Measurements from ENCODE around the gene CEP350. TPM values are rescaled to one million over a fixed set of nuclear protein-coding genes. Genes with fewer than 3 reads are reported as not detected.

Gene CEP350
- polyA plus RNA-seq, 1 of the 3 experiments (the other 2 are of a cell fraction) = 2.9 TPM

DNA sequence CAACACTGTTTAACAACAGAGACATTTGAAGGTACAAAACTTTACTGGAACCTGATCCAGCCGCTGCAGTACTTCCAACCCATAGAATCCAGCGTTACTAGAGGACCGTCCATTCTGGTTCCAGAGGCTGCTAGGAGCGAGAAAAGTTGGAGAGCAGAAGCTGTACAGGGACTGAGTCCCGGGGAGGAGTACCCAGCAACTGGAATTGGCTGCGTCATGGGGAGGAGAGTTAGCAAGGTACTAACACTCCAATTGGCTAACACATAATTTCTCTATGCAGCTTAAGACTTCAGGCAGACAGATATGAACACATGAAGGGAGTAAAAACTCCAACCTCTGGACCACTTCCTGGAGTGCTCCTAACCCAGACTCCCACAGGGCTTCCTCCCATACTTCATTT lies 198.0 kb downstream of the CEP350 start (continued):
- TF ChIP-seq, protein P1, sequence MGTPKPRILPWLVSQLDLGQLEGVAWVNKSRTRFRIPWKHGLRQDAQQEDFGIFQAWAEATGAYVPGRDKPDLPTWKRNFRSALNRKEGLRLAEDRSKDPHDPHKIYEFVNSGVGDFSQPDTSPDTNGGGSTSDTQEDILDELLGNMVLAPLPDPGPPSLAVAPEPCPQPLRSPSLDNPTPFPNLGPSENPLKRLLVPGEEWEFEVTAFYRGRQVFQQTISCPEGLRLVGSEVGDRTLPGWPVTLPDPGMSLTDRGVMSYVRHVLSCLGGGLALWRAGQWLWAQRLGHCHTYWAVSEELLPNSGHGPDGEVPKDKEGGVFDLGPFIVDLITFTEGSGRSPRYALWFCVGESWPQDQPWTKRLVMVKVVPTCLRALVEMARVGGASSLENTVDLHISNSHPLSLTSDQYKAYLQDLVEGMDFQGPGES (IDR thresholded peaks at IDR 0.05; ENCODE audit: low read depth, low read length) = no peak

- H3K79me2 ChIP-seq (ENCODE audit: insufficient read depth) = peaks cover 33% of the 10 kb centered on the region
- H3K27ac ChIP-seq (ENCODE audit: low read depth in 2 of 2, low read length in 1 of 2) = no peak overlapping the region; a peak in 1 of 4 replicates
- H3F3A ChIP-seq (replicated peaks; ENCODE audit: insufficient read depth) = peaks cover 26% of the 10 kb centered on the region
- no peaks in the 10 kb centered on the region for H3K27me3 ChIP-seq (ENCODE audit: insufficient read depth)
- peaks cover 12% of the 10 kb centered on the region; the same call in 1 of the 2 replicates for H4K20me1 ChIP-seq (ENCODE audit: insufficient read depth)
- H3K4me2 ChIP-seq = no peak overlapping the region
- no peak overlapping the region for H3K9ac ChIP-seq
- TF ChIP-seq, protein P1 (IDR thresholded peaks at IDR 0.05; ENCODE audit: low read depth, low read length) = no peak
- TF ChIP-seq, protein P2, sequence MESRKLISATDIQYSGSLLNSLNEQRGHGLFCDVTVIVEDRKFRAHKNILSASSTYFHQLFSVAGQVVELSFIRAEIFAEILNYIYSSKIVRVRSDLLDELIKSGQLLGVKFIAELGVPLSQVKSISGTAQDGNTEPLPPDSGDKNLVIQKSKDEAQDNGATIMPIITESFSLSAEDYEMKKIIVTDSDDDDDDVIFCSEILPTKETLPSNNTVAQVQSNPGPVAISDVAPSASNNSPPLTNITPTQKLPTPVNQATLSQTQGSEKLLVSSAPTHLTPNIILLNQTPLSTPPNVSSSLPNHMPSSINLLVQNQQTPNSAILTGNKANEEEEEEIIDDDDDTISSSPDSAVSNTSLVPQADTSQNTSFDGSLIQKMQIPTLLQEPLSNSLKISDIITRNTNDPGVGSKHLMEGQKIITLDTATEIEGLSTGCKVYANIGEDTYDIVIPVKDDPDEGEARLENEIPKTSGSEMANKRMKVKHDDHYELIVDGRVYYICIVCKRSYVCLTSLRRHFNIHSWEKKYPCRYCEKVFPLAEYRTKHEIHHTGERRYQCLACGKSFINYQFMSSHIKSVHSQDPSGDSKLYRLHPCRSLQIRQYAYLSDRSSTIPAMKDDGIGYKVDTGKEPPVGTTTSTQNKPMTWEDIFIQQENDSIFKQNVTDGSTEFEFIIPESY (IDR thresholded peaks at IDR 0.05; ENCODE audit: borderline replicate concordance, low read depth) = no peak
- TF ChIP-seq GABPA (IDR thresholded peaks at IDR 0.05; ENCODE audit: low read depth) (no peak), NRF1 (IDR thresholded peaks at IDR 0.05; ENCODE audit: low read depth, low read length) (no peak), FOSL2 (IDR thresholded peaks at IDR 0.05; ENCODE audit: borderline replicate concordance, low read depth) (no peak), RFX5 (IDR thresholded peaks at IDR 0.05; ENCODE audit: low read length) (no peak), REST (IDR thresholded peaks at IDR 0.05; ENCODE audit: low read depth, low read length) (no peak), JUND (IDR thresholded peaks at IDR 0.05) (no peak), USF2 (IDR thresholded peaks at IDR 0.05; ENCODE audit: borderline replicate concordance, low read depth, low read length) (no peak), RAD21 (IDR thresholded peaks at IDR 0.05; ENCODE audit: low read length) (no peak), TCF12 (IDR thresholded peaks at IDR 0.05) (no peak), SIN3A (IDR thresholded peaks at IDR 0.05; ENCODE audit: borderline replicate concordance, low read depth, low read length) (no peak), EZH2phosphoT487 (IDR thresholded peaks at IDR 0.05; ENCODE audit: borderline replicate concordance, low read depth) (no peak), TAF1 (IDR thresholded peaks at IDR 0.05; ENCODE audit: borderline replicate concordance, low read depth, low read length) (no peak), RXRA (IDR thresholded peaks at IDR 0.05; ENCODE audit: borderline replicate concordance, low read depth) (no peak), CHD2 (IDR thresholded peaks at IDR 0.05; ENCODE audit: low read length, partially characterized antibody) (no peak), MAX (IDR thresholded peaks at IDR 0.05; ENCODE audit: low read depth) (no peak), RCOR1 (IDR thresholded peaks at IDR 0.05; ENCODE audit: low read length) (no peak), FOXJ3 (CRISPR knock-in tag; IDR thresholded peaks at IDR 0.05) (no peak)
- H2AFZ ChIP-seq (ENCODE audit: low read depth) = no peak overlapping the region
- H3K4me3 ChIP-seq (ENCODE audit: low read depth in 2 of 2, low read length in 1 of 2) = no peak overlapping the region
- ChIA-PET POLR2A (no interaction called here), CTCF (interaction anchor here (1.0 kb wide), 2 partner anchors 26 to 447 kb away, joined by 3 to 4 read pairs; no protein-coding TSS in a partner anchor)
- 94% methylated on average over 5 of the region's 5 CpGs for WGBS (ENCODE audit: low lambda C conversion rate)
- peaks cover 27 to 28% of the 10 kb centered on the region in 2 experiments for H3K4me1 ChIP-seq (ENCODE audit: control insufficient read depth in 1 of 2, insufficient read depth in 2 of 2, low read depth in 1 of 2, low read length in 1 of 2)
- no peaks in the 10 kb centered on the region for H3K9me3 ChIP-seq
- no peak for DNase-seq
- H3K36me3 ChIP-seq (replicated peaks in 1 of 2; ENCODE audit: control insufficient read depth in 1 of 2, insufficient read depth in 2 of 2, low read length in 1 of 2) = no peaks in the 10 kb centered on the region
- no peaks in the 10 kb centered on the region for H3K9me2 ChIP-seq
These were observed 198.4 kb downstream of the CEP350 start for GRCh38 chr1:180153032-180153431.

All from SK-N-SH (cell line).